ENCODE measurements around the gene NUDT16. TPM values are rescaled to one million over a fixed set of nuclear protein-coding genes. Genes with fewer than 3 reads are reported as not detected.

Gene NUDT16
- total and polyA plus RNA-seq, 9 of the 15 experiments (the other 6 are each of a cell fraction or from before 2014, with no cell fraction given) = 1.5 to 11.4 (median 7.6) TPM

DNA sequence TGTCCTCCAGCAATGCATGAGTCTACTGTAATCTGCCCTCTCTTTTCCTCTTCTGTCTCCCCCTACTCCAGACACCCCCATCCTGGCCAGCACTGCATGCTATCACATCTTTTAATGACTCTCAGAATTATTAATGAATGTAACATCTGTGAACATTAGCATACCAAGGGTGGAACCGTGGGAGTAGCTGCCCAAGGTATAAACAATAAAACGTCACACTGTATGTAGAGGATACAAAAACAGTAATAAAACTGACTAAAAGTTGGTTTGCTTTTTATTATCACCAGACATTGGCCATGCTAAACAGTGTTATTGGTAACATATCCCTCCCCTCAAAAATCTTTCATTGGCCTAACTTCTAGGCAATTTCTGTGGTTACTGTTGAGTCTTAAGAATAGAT, 24.7 kb downstream of the NUDT16 start (continued):
- no peak for TF ChIP-seq ZNF263 (CRISPR knock-in tag; IDR thresholded peaks at IDR 0.05; ENCODE audit: borderline replicate concordance)
- no peak for TF ChIP-seq E2F3 (CRISPR knock-in tag; IDR thresholded peaks at IDR 0.05)

DNA sequence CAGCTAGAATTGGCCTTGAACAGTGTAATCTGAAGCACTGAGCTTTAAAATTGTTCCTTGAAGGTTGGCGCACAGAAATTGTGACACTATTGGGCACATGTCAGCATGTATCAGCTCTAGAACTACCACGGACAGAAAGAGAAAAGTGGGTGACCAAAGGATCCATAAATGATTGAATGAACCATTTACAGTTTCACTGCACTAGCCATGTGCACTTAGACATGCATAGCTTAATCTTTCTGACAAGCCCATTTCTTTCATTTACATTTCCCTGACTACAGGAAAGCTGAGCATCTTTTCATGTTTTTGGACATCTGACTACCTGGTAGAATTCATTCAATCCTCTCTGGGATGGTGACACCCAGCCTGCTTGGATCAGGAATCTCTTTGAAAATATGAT, 36.2 kb downstream of the NUDT16 start:
- ChIA-PET POLR2A (no interaction called here), CTCF (ENCODE audit: low intra/inter-chr PET ratio) (interaction anchor here (0.6 kb wide), 1 partner anchor 203 kb away, joined by 3 read pairs; no protein-coding TSS in a partner anchor)
- Histone ChIP-seq H3K9me1 (ENCODE audit: control insufficient read depth, insufficient read depth, low read length) (no peaks in the 10 kb centered on the region), H3K79me2 (ENCODE audit: control insufficient read depth, insufficient read depth, low read length) (no peaks in the 10 kb centered on the region), H3K4me3 (no peak overlapping the region), H3K27me3 (ENCODE audit: control insufficient read depth in 2 of 2, insufficient read depth in 2 of 2, low read length in 2 of 2) (no peaks in the 10 kb centered on the region), H3K36me3 (ENCODE audit: control insufficient read depth, insufficient read depth, low read length) (no peaks in the 10 kb centered on the region), H3K4me2 (ENCODE audit: insufficient read depth, low read length) (no peak overlapping the region), H3K9ac (ENCODE audit: insufficient read depth in 1 of 2, low read depth in 2 of 2, low read length in 2 of 2) (no peak overlapping the region), H3K9me3 (replicated peaks; ENCODE audit: control insufficient read depth, insufficient read depth, low read depth, low read length) (no peaks in the 10 kb centered on the region), H3K4me1 (replicated peaks in 1 of 2; ENCODE audit: control insufficient read depth in 2 of 2, insufficient read depth in 2 of 2, low read length in 2 of 2) (no peaks in the 10 kb centered on the region), H2AFZ (ENCODE audit: low read depth, low read length) (no peak overlapping the region), H3K27ac (ENCODE audit: extremely low read depth, low read depth, low read length) (no peak overlapping the region), H4K20me1 (replicated peaks; ENCODE audit: control insufficient read depth, insufficient read depth, low read length) (no peaks in the 10 kb centered on the region)
- ATAC-seq (no peak), DNase-seq (ENCODE audit: extremely low read depth in 1 of 4, low spot score in 3 of 4) (no peak), FAIRE-seq (no peak)
- intact Hi-C loops (cut with micrococcal nuclease) = no loop called here
- WGBS (ENCODE audit: insufficient coverage, low coverage, missing lambda C conversion rate) = 0% methylated on average over 2 of the region's 2 CpGs
- in situ Hi-C loops (cut with MboI) = no loop called here
- no TSS peak for BruUV-seq (replicated peaks)
- TF ChIP-seq BRCA1 (IDR thresholded peaks at IDR 0.05) (no peak), BRCA1 (CRISPR knock-in tag; IDR thresholded peaks at IDR 0.05) (no peak), TCFL5 (CRISPR knock-in tag; conservative IDR thresholded peaks at IDR 0.05) (no peak), TAF9B (IDR thresholded peaks at IDR 0.05; ENCODE audit: partially characterized antibody) (no peak), MYNN (IDR thresholded peaks at IDR 0.05) (no peak), MYNN (CRISPR knock-in tag; IDR thresholded peaks at IDR 0.05) (no peak), NFYB (IDR thresholded peaks at IDR 0.05; ENCODE audit: extremely low read depth, insufficient read length) (no peak), ZNF696 (CRISPR knock-in tag; conservative IDR thresholded peaks at IDR 0.05) (no peak), BCOR (IDR thresholded peaks at IDR 0.05) (no peak), CBX8 (IDR thresholded peaks at IDR 0.05; ENCODE audit: borderline replicate concordance, extremely low read depth, low read depth, low read length, poor library complexity, severe bottlenecking) (no peak), ZBTB7A (IDR thresholded peaks at IDR 0.05; ENCODE audit: borderline replicate concordance, control insufficient read depth, low read depth, low read length) (no peak), FUS (optimal IDR thresholded peaks at IDR 0.05; ENCODE audit: low read depth, low read length) (no peak), ZNF79 (CRISPR knock-in tag; IDR thresholded peaks at IDR 0.05; ENCODE audit: low read depth) (no peak), SMARCB1 (IDR thresholded peaks at IDR 0.05; ENCODE audit: insufficient read length, low read depth) (no peak), RAD51 (IDR thresholded peaks at IDR 0.05; ENCODE audit: borderline replicate concordance, low read depth) (no peak), HNRNPH1 (optimal IDR thresholded peaks at IDR 0.05; ENCODE audit: low read depth, low read length) (no peak)
- TF ChIP-seq, protein P1, sequence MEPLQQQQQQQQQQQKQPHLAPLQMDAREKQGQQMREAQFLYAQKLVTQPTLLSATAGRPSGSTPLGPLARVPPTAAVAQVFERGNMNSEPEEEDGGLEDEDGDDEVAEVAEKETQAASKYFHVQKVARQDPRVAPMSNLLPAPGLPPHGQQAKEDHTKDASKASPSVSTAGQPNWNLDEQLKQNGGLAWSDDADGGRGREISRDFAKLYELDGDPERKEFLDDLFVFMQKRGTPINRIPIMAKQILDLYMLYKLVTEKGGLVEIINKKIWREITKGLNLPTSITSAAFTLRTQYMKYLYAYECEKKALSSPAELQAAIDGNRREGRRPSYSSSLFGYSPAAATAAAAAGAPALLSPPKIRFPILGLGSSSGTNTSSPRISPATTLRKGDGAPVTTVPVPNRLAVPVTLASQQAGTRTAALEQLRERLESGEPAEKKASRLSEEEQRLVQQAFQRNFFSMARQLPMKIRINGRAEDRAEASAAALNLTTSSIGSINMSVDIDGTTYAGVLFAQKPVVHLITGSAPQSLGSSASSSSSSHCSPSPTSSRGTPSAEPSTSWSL (CRISPR knock-in tag; IDR thresholded peaks at IDR 0.05; ENCODE audit: borderline replicate concordance) = no peak
- TF ChIP-seq, protein P2, sequence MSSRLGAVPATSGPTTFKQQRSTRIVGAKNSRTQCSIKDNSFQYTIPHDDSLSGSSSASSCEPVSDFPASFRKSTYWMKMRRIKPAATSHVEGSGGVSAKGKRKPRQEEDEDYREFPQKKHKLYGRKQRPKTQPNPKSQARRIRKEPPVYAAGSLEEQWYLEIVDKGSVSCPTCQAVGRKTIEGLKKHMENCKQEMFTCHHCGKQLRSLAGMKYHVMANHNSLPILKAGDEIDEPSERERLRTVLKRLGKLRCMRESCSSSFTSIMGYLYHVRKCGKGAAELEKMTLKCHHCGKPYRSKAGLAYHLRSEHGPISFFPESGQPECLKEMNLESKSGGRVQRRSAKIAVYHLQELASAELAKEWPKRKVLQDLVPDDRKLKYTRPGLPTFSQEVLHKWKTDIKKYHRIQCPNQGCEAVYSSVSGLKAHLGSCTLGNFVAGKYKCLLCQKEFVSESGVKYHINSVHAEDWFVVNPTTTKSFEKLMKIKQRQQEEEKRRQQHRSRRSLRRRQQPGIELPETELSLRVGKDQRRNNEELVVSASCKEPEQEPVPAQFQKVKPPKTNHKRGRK (tag; IDR thresholded peaks at IDR 0.05) = no peak

Measured in K562 (cell line).